ENCODE results near the gene SETD5. TPM values are rescaled to one million over a fixed set of nuclear protein-coding genes. Genes with fewer than 3 reads are reported as not detected.

Gene SETD5
- total and polyA plus RNA-seq, 2 donors (not counting 1 experiment from before 2014, with no cell fraction given), result 64.2 to 201 TPM

- CTCF ChIA-PET, result interaction anchor here (1.4 kb wide), 1 partner anchor 124 kb away, joined by 3 read pairs; no protein-coding TSS in a partner anchor
- no peaks in the 10 kb centered on the region for H3K9me3 Mint-ChIP-seq (ENCODE audit: insufficient read depth)
- TF ChIP-seq CTCF (IDR thresholded peaks at IDR 0.05) (no peak), EZH2 (IDR thresholded peaks at IDR 0.05; ENCODE audit: borderline replicate concordance, insufficient read depth, low read depth, low read length, poor library complexity, severe bottlenecking) (no peak)
Measured at GRCh38 chr3:9476935-9477334, 79.5 kb downstream of the SETD5 start.

GRCh38 chr3:9480265-9480664 lies 82.8 kb downstream of the SETD5 start:
- intact Hi-C loops (cut with micrococcal nuclease), result no loop called here
- ChIA-PET POLR2A (no interaction called here), CTCF (no interaction called here)
- H3K4me3 Mint-ChIP-seq, result no peak overlapping the region
- Histone ChIP-seq H3K4me1 (ENCODE audit: control insufficient read depth in 2 of 2, insufficient read depth in 2 of 2, low read length in 2 of 2) (no peaks in the 10 kb centered on the region), H3K4me2 (replicated peaks; ENCODE audit: low read depth, low read length, poor library complexity, severe bottlenecking) (no peak overlapping the region), H3K27ac (ENCODE audit: low read length in 2 of 2) (no peak overlapping the region), H3K9ac (ENCODE audit: low read length) (no peak overlapping the region), H3K9me3 (ENCODE audit: control extremely low read depth in 1 of 3, control insufficient read depth in 2 of 3, insufficient read depth in 1 of 3, low read length in 2 of 3) (no peaks in the 10 kb centered on the region), H3K4me3 (ENCODE audit: control extremely low read depth in 1 of 5, extremely low read depth in 1 of 5, insufficient read depth in 1 of 5, low read depth in 2 of 5, low read length in 4 of 5) (no peak overlapping the region), H3K36me3 (replicated peaks in 1 of 2; ENCODE audit: control extremely low read depth in 1 of 2, control insufficient read depth in 1 of 2, extremely low read depth in 1 of 2, insufficient read depth in 2 of 2, low read length in 1 of 2) (peaks cover 0 to 46% of the 10 kb centered on the region in 2 experiments), H3K27me3 (replicated peaks in 1 of 4; ENCODE audit: control extremely low read depth in 1 of 4, control insufficient read depth in 3 of 4, insufficient read depth in 4 of 4, low read length in 3 of 4) (no peaks in the 10 kb centered on the region), H4K20me1 (ENCODE audit: control insufficient read depth, insufficient read depth, low read length, poor library complexity, severe bottlenecking) (no peaks in the 10 kb centered on the region), H2AFZ (ENCODE audit: insufficient read depth, low read depth, low read length, poor library complexity, severe bottlenecking) (no peak overlapping the region), H3K79me2 (ENCODE audit: control insufficient read depth, insufficient read depth, low read length) (no peaks in the 10 kb centered on the region)
- no peaks in the 10 kb centered on the region for H3K4me1 Mint-ChIP-seq
- no peaks in the 10 kb centered on the region for H3K9me3 Mint-ChIP-seq (ENCODE audit: insufficient read depth)
- no peak for TF ChIP-seq CTCF (IDR thresholded peaks at IDR 0.05)
- no peak for TF ChIP-seq EZH2 (IDR thresholded peaks at IDR 0.05; ENCODE audit: borderline replicate concordance, insufficient read depth, low read depth, low read length, poor library complexity, severe bottlenecking)
- no peak for ATAC-seq (ENCODE audit: low read depth)
- DNase-seq, result no peak
- H3K27ac Mint-ChIP-seq, result no peak overlapping the region
- WGBS (ENCODE audit: insufficient coverage), result no CpG with 5 or more reads among the region's 1 CpG
- no peaks in the 10 kb centered on the region for H3K27me3 Mint-ChIP-seq

More at GRCh38 chr3:9476935-9477334, 79.5 kb downstream of the SETD5 start:
- ATAC-seq (ENCODE audit: low read depth) (no peak), DNase-seq (no peak)
- H3K4me3 Mint-ChIP-seq, result no peak overlapping the region
- H3K36me3 ChIP-seq (replicated peaks in 1 of 2; ENCODE audit: control extremely low read depth in 1 of 2, control insufficient read depth in 1 of 2, extremely low read depth in 1 of 2, insufficient read depth in 2 of 2, low read length in 1 of 2), result peaks cover 0 to 80% of the 10 kb centered on the region in 2 experiments
- H3K4me1 Mint-ChIP-seq, result no peaks in the 10 kb centered on the region
- no peak overlapping the region for H3K27ac Mint-ChIP-seq
- no peaks in the 10 kb centered on the region for H3K9me3 ChIP-seq (ENCODE audit: control extremely low read depth in 1 of 3, control insufficient read depth in 2 of 3, insufficient read depth in 1 of 3, low read length in 2 of 3)
- intact Hi-C loops (cut with micrococcal nuclease), result no loop called here
- no peaks in the 10 kb centered on the region for H4K20me1 ChIP-seq (ENCODE audit: control insufficient read depth, insufficient read depth, low read length, poor library complexity, severe bottlenecking)
- H3K9ac ChIP-seq (ENCODE audit: low read length), result no peak overlapping the region
- no peaks in the 10 kb centered on the region for H3K27me3 ChIP-seq (replicated peaks in 1 of 4; ENCODE audit: control extremely low read depth in 1 of 4, control insufficient read depth in 3 of 4, insufficient read depth in 4 of 4, low read length in 3 of 4)
- H2AFZ ChIP-seq (ENCODE audit: insufficient read depth, low read depth, low read length, poor library complexity, severe bottlenecking), result no peak overlapping the region
- H3K4me2 ChIP-seq (replicated peaks; ENCODE audit: low read depth, low read length, poor library complexity, severe bottlenecking), result no peak overlapping the region
- no CpG with 5 or more reads among the region's 5 CpGs for WGBS (ENCODE audit: insufficient coverage)
- POLR2A ChIA-PET, result no interaction called here
- H3K27me3 Mint-ChIP-seq, result no peaks in the 10 kb centered on the region
- H3K27ac ChIP-seq (ENCODE audit: low read length in 2 of 2), result no peak overlapping the region
- no peaks in the 10 kb centered on the region for H3K4me1 ChIP-seq (ENCODE audit: control insufficient read depth in 2 of 2, insufficient read depth in 2 of 2, low read length in 2 of 2)
- H3K79me2 ChIP-seq (ENCODE audit: control insufficient read depth, insufficient read depth, low read length), result no peaks in the 10 kb centered on the region
- no peak overlapping the region for H3K4me3 ChIP-seq (ENCODE audit: control extremely low read depth in 1 of 5, extremely low read depth in 1 of 5, insufficient read depth in 1 of 5, low read depth in 2 of 5, low read length in 4 of 5)

All from B cell (primary cell).